ENCODE data around the gene NR4A3. TPM values are rescaled to one million over a fixed set of nuclear protein-coding genes. Genes with fewer than 3 reads are reported as not detected.

NR4A3 gene
- polyA plus RNA-seq, 1 experiment = 2.3 TPM

- H3K36me3 ChIP-seq (ENCODE audit: control insufficient read depth, insufficient read depth, low read length) = no peaks in the 10 kb centered on the region
- H3K27me3 ChIP-seq (ENCODE audit: control insufficient read depth, insufficient read depth, low read length) = no peaks in the 10 kb centered on the region
- ChIA-PET POLR2A (no interaction called here), CTCF (interaction anchor here (0.8 to 1.6 kb wide), 2 partner anchors 11 to 13 kb away, joined by 3 to 5 read pairs; no protein-coding TSS in a partner anchor)
- H3K4me3 ChIP-seq (ENCODE audit: low read depth, low read length) = no peak overlapping the region
- TF ChIP-seq CTCF (IDR thresholded peaks at IDR 0.05; ENCODE audit: insufficient read depth, low read depth, low read length) = no peak
- no peak for DNase-seq (ENCODE audit: low read depth)
These were observed 38.5 kb upstream of the NR4A3 start for GRCh38 chr9:99782962-99783718.

GRCh38 chr9:99783799-99784198 lies 37.9 kb upstream of the NR4A3 start:
- ChIA-PET POLR2A (no interaction called here), CTCF (interaction anchor here (1.6 kb wide), 1 partner anchor 12 kb away, joined by 5 read pairs; no protein-coding TSS in a partner anchor)
- no peak for DNase-seq (ENCODE audit: low read depth)
- no peak for TF ChIP-seq CTCF (IDR thresholded peaks at IDR 0.05; ENCODE audit: insufficient read depth, low read depth, low read length)
- Histone ChIP-seq H3K36me3 (ENCODE audit: control insufficient read depth, insufficient read depth, low read length) (no peaks in the 10 kb centered on the region), H3K4me3 (ENCODE audit: low read depth, low read length) (no peak overlapping the region), H3K27me3 (ENCODE audit: control insufficient read depth, insufficient read depth, low read length) (no peaks in the 10 kb centered on the region)

- no peaks in the 10 kb centered on the region for H3K27me3 ChIP-seq (ENCODE audit: control insufficient read depth, insufficient read depth, low read length)
- no peaks in the 10 kb centered on the region for H3K36me3 ChIP-seq (ENCODE audit: control insufficient read depth, insufficient read depth, low read length)
- TF ChIP-seq CTCF (IDR thresholded peaks at IDR 0.05; ENCODE audit: insufficient read depth, low read depth, low read length) = no peak
- no peak overlapping the region for H3K4me3 ChIP-seq (ENCODE audit: low read depth, low read length)
- CTCF ChIA-PET = no interaction called here
- POLR2A ChIA-PET = no interaction called here
- DNase-seq (ENCODE audit: low read depth) = no peak
These were observed 36.6 kb upstream of the NR4A3 start for GRCh38 chr9:99785010-99785590.

- no peak for DNase-seq (ENCODE audit: low read depth)
- H3K27me3 ChIP-seq (ENCODE audit: control insufficient read depth, insufficient read depth, low read length) = no peaks in the 10 kb centered on the region
- no peaks in the 10 kb centered on the region for H3K36me3 ChIP-seq (ENCODE audit: control insufficient read depth, insufficient read depth, low read length)
- no peak overlapping the region for H3K4me3 ChIP-seq (ENCODE audit: low read depth, low read length)
- no peak for TF ChIP-seq CTCF (IDR thresholded peaks at IDR 0.05; ENCODE audit: insufficient read depth, low read depth, low read length)
- ChIA-PET CTCF (interaction anchor here (1.3 kb wide), 1 partner anchor 27 kb away, joined by 3 read pairs; no protein-coding TSS in a partner anchor), POLR2A (no interaction called here)
These were observed 34.1 kb upstream of the NR4A3 start for GRCh38 chr9:99787556-99787955.

GRCh38 chr9:99793528-99793927 lies 28.2 kb upstream of the NR4A3 start:
- CTCF ChIA-PET = no interaction called here

More at GRCh38 chr9:99793528-99793927, 28.2 kb upstream of the NR4A3 start:
- POLR2A ChIA-PET = no interaction called here
- no peak for TF ChIP-seq CTCF (IDR thresholded peaks at IDR 0.05; ENCODE audit: insufficient read depth, low read depth, low read length)
- no peak for DNase-seq (ENCODE audit: low read depth)
- no peaks in the 10 kb centered on the region for H3K36me3 ChIP-seq (ENCODE audit: control insufficient read depth, insufficient read depth, low read length)
- H3K27me3 ChIP-seq (ENCODE audit: control insufficient read depth, insufficient read depth, low read length) = no peaks in the 10 kb centered on the region
- H3K4me3 ChIP-seq (ENCODE audit: low read depth, low read length) = no peak overlapping the region

Measured in BJ (cell line).